Erythroblast (primary cell): ENCODE measurements around the gene LENG8.

Experiments used
- GATA1 ChIP-seq: IDR thresholded peaks from 2 replicates; pipeline ENCODE4 v1.6.1; 2011; ENCODE audit warnings: low read depth, mild to moderate bottlenecking, control low read depth, low read length, moderate library complexity
- POLR2A ChIP-seq: IDR thresholded peaks from 2 replicates; pipeline ENCODE4 v1.6.1; 2011; ENCODE audit warnings: mild to moderate bottlenecking, low read length

DNA sequence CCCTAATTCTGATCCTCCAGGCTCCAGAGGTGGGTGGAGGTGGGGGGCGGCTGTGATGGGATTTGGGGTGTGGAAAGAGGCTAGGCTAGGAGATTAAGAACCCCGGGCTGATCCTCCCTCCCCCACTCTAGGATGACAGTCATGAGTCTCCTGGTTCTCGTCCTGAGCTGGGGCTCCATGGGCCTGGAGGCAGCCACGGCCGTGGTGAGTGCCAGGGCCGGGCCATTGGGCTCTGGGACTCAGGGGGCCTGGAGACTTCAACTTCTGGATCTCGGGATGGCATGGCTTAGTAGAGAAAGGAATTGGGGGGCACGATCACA is 19.9 kb upstream of the LENG8 start:
- no peak for TF ChIP-seq POLR2A
- TF ChIP-seq GATA1: no peak
